GM10266 (cell line): ENCODE measurements around the gene MRPL41.
"Not testable (repeated sequence)": the region's sequence is repeated elsewhere in the genome, so short reads cannot be mapped to it uniquely, and the experiment has no call there.

ENCODE experiments used
- DNase-seq: peaks from one replicate; pipeline ENCODE4 v3.0.0; 2012; ENCODE audit errors: extremely low spot score
- CTCF ChIP-seq: IDR thresholded peaks from 2 replicates; pipeline ENCODE4 v1.5.1; 2012; ENCODE audit warnings: mild to moderate bottlenecking, low read depth; ENCODE audit not compliant: control insufficient read depth, insufficient read depth; ENCODE audit errors: missing control alignments

The MRPL41 gene

GRCh38 chr9:137564817-137565411, 13.2 kb downstream of the MRPL41 start:
- DNase-seq = no peak
- TF ChIP-seq CTCF = no peak

DNA sequence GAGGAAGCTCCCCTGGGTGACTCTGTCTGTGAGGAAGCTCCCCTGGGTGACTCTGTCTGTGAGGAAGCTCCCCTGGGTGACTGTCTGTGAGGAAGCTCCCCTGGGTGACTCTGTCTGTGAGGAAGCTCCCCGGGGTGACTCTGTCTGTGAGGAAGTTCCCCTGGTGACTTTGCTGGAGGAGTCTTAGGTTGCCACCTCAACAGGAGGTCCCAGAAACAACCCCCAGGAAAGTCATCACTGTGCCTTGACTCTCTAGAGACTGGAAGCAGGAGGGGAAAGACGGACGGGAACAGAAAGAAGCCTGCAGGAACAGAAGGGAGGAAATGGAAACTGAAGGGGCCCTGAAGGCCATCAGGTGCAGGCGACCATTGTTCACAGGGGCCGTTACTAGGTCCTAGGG, 16.8 kb downstream of the MRPL41 start:
- not testable (repeated sequence) for DNase-seq

GRCh38 chr9:137569609-137570203, 18.0 kb downstream of the MRPL41 start:
- no peak for TF ChIP-seq CTCF
- no peak for DNase-seq

GRCh38 chr9:137570566-137570965, 18.9 kb downstream of the MRPL41 start:
- DNase-seq = no peak
- TF ChIP-seq CTCF = no peak

GRCh38 chr9:137574192-137574591, 22.5 kb downstream of the MRPL41 start:
- no peak for DNase-seq

DNA sequence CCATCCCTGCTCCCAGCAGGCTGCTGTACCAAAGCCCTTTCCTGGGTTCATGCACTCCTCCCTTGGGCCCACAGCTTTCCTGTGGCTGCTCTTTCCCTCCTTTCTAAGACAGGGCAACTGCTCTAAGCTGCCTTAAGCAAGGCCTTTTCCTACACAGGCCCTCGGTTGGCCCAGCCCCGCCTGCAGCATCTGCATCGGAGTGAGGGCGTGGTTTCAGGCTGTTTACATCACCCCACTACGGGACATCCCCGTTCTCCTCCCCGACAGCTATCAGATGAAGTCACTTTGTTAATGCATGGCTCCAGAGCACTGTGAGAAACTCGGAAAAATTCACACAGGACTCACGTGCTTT, 23.7 kb downstream of the MRPL41 start:
- DNase-seq = no peak
- TF ChIP-seq CTCF = no peak

More at GRCh38 chr9:137574192-137574591, 22.5 kb downstream of the MRPL41 start:
- TF ChIP-seq CTCF = no peak

DNA sequence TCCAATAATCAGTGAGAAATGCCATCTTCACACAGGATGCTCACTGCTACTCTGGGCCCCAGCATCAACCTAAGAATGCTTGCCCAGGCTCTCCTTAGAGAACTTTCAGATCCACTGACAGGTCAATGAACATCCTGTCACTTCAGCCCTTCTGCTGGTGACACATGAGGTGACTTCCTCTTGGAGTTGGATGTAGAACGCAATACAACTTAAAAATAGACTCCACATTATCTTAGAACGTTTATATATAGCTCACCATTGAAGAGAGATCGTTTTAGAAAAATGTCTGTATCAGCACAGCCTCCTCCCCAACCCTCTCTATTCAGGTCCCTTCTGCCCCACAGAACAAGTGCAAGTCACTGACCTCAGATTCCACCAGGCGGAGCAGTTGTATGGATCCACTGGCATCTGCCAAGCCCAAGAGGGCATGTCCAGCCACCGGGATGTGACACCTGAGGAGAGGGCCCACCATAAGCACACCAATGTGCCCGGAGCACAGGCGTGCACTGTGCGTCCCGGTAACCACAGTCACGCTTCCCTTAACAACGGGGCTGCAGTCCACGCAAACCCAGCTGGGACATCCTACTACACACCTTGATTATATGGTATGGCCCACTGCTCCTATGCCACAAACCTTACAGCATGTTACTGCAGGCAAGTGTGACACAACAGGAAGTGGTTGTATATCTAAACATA, 24.2 kb downstream of the MRPL41 start:
- no peak for DNase-seq
- TF ChIP-seq CTCF = no peak
